ENCODE results near the gene IFFO2.

The IFFO2 gene

GRCh38 chr1:18924221-18924691 is 32.2 kb downstream of the IFFO2 start:
- H3K9me3 ChIP-seq (ENCODE audit: control insufficient read depth, insufficient read depth, low read length), result no peaks in the 10 kb centered on the region
- H3K9me2 ChIP-seq (replicated peaks; ENCODE audit: control insufficient read depth, low read length), result no peaks in the 10 kb centered on the region
- no peak overlapping the region for H3K4me2 ChIP-seq (ENCODE audit: low read length)
- H3K4me1 ChIP-seq (ENCODE audit: control insufficient read depth, low read length), result peaks cover 22% of the 10 kb centered on the region
- no peak overlapping the region for H3K4me3 ChIP-seq (ENCODE audit: low read length)
- no peaks in the 10 kb centered on the region for H3K36me3 ChIP-seq (ENCODE audit: control insufficient read depth, low read length)
- no peaks in the 10 kb centered on the region for H3F3A ChIP-seq (ENCODE audit: control insufficient read depth, insufficient read depth)
- H3K79me2 ChIP-seq (ENCODE audit: control insufficient read depth, low read length), result no peaks in the 10 kb centered on the region
- peaks cover 13% of the 10 kb centered on the region for H3K27me3 ChIP-seq (ENCODE audit: control insufficient read depth, low read length)
- H4K20me1 ChIP-seq (ENCODE audit: control insufficient read depth, insufficient read depth, low read depth, low read length), result no peaks in the 10 kb centered on the region
- TF ChIP-seq CTCF (IDR thresholded peaks at IDR 0.05; ENCODE audit: low read depth, low read length, poor library complexity, severe bottlenecking) (no peak), EZH2phosphoT487 (IDR thresholded peaks at IDR 0.05; ENCODE audit: borderline replicate concordance, low read length) (no peak)
- H3K27ac ChIP-seq (ENCODE audit: low read depth, low read length), result no peak overlapping the region

GRCh38 chr1:18923756-18924211 is 32.7 kb downstream of the IFFO2 start:
- Histone ChIP-seq H3K4me1 (ENCODE audit: control insufficient read depth, low read length) (peaks cover 22% of the 10 kb centered on the region), H3K4me3 (ENCODE audit: low read length) (no peak overlapping the region), H4K20me1 (ENCODE audit: control insufficient read depth, insufficient read depth, low read depth, low read length) (no peaks in the 10 kb centered on the region), H3F3A (ENCODE audit: control insufficient read depth, insufficient read depth) (no peaks in the 10 kb centered on the region), H3K36me3 (ENCODE audit: control insufficient read depth, low read length) (no peaks in the 10 kb centered on the region), H3K27me3 (ENCODE audit: control insufficient read depth, low read length) (peaks cover 12% of the 10 kb centered on the region), H3K9me3 (ENCODE audit: control insufficient read depth, insufficient read depth, low read length) (no peaks in the 10 kb centered on the region), H3K9me2 (replicated peaks; ENCODE audit: control insufficient read depth, low read length) (no peaks in the 10 kb centered on the region), H3K4me2 (ENCODE audit: low read length) (no peak overlapping the region), H3K27ac (ENCODE audit: low read depth, low read length) (no peak overlapping the region), H3K79me2 (ENCODE audit: control insufficient read depth, low read length) (no peaks in the 10 kb centered on the region)
- TF ChIP-seq EZH2phosphoT487 (IDR thresholded peaks at IDR 0.05; ENCODE audit: borderline replicate concordance, low read length) (no peak), CTCF (IDR thresholded peaks at IDR 0.05; ENCODE audit: low read depth, low read length, poor library complexity, severe bottlenecking) (no peak)

DNA sequence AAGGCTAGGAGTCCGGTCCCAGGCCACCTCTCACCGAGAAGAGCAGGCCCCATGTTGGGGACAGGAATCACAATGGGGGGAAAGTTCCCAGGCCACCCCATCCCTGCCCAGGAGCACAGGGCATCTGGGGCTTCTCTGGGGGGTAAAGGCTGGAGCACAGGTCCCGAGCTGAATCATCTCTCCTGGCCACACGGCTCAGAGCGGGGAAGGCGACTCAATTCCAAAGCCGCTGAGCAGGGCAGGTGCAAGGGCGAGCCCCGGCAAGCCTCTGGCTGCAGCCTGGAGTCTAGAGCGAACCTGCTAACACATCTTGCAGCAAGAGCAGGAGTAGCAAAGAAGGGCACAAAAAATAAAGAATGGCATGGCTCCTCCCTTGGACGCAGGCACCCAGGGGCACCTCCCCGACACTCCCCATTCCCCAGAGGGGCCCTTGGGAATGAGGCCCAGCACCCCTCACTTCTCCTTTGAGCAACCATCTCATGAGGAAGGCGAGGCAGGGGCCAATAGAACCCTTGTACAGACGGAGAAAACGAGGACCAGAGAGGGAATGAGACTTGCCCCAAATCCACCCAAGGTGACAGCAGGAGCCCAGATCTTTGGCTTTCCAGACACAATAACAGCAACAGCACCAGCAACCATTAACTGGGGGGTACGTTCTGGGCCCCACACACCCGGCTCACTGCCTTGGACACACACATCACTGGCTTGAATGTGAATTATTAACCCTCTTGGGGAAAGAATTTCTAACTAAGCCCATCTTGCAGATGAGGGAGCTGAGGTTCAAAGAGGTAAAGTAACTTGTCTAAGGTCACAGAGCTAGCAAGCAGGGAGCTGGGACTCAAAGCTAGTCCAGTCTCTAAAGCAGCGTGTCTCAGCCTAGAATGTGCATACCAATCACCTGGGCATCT is 33.4 kb downstream of the IFFO2 start:
- no peak for TF ChIP-seq CTCF (IDR thresholded peaks at IDR 0.05; ENCODE audit: low read depth, low read length, poor library complexity, severe bottlenecking)
- TF ChIP-seq EZH2phosphoT487 (IDR thresholded peaks at IDR 0.05; ENCODE audit: borderline replicate concordance, low read length), result no peak
- no peak overlapping the region for H3K4me2 ChIP-seq (ENCODE audit: low read length)
- no peak overlapping the region for H3K4me3 ChIP-seq (ENCODE audit: low read length)
- no peaks in the 10 kb centered on the region for H3K9me3 ChIP-seq (ENCODE audit: control insufficient read depth, insufficient read depth, low read length)
- no peak overlapping the region for H3K27ac ChIP-seq (ENCODE audit: low read depth, low read length)
- no peaks in the 10 kb centered on the region for H3K79me2 ChIP-seq (ENCODE audit: control insufficient read depth, low read length)
- 0 out of 2 replicates have a peak, but pooled peaks cover 7% of the 10 kb centered on the region for H3K27me3 ChIP-seq (ENCODE audit: control insufficient read depth, low read length)
- H3F3A ChIP-seq (ENCODE audit: control insufficient read depth, insufficient read depth), result no peaks in the 10 kb centered on the region
- no peaks in the 10 kb centered on the region for H3K9me2 ChIP-seq (replicated peaks; ENCODE audit: control insufficient read depth, low read length)
- H3K4me1 ChIP-seq (ENCODE audit: control insufficient read depth, low read length), result peaks cover 21% of the 10 kb centered on the region
- no peaks in the 10 kb centered on the region for H3K36me3 ChIP-seq (ENCODE audit: control insufficient read depth, low read length)
- no peaks in the 10 kb centered on the region for H4K20me1 ChIP-seq (ENCODE audit: control insufficient read depth, insufficient read depth, low read depth, low read length)

Data from DOHH2 (cell line).